MM.1S (cell line): ENCODE measurements around the gene TEX28.

Experiments
- CTCF ChIP-seq: fragments of 300-600 bp; sonication (generic); IDR thresholded peaks from 2 replicates; pipeline ENCODE4 v1.5.1; 2016; ENCODE audit warnings: antibody characterized with exemption, low read length, mixed read lengths
- EZH2 ChIP-seq: fragments of 300-600 bp; sonication (generic); optimal IDR thresholded peaks from 2 replicates; pipeline ENCODE3; 2017; ENCODE audit warnings: low read depth, mild to moderate bottlenecking, antibody characterized with exemption, low read length, mixed read lengths

GRCh38 chrX:154298312-154298711, 3.4 kb upstream of the TEX28 start:
- TF ChIP-seq EZH2 (no peak), CTCF (no peak)
